SW480 (cell line): ENCODE data around the gene AKAP11.
"Not testable (repeated sequence)": the region's sequence is repeated elsewhere in the genome, so short reads cannot be mapped to it uniquely, and the experiment has no call there.

Experiments used
- DNase-seq: peaks from one replicate; pipeline ENCODE4 v3.0.0-alpha.2; 2016; ENCODE audit warnings: low spot score

Gene AKAP11, protein sequence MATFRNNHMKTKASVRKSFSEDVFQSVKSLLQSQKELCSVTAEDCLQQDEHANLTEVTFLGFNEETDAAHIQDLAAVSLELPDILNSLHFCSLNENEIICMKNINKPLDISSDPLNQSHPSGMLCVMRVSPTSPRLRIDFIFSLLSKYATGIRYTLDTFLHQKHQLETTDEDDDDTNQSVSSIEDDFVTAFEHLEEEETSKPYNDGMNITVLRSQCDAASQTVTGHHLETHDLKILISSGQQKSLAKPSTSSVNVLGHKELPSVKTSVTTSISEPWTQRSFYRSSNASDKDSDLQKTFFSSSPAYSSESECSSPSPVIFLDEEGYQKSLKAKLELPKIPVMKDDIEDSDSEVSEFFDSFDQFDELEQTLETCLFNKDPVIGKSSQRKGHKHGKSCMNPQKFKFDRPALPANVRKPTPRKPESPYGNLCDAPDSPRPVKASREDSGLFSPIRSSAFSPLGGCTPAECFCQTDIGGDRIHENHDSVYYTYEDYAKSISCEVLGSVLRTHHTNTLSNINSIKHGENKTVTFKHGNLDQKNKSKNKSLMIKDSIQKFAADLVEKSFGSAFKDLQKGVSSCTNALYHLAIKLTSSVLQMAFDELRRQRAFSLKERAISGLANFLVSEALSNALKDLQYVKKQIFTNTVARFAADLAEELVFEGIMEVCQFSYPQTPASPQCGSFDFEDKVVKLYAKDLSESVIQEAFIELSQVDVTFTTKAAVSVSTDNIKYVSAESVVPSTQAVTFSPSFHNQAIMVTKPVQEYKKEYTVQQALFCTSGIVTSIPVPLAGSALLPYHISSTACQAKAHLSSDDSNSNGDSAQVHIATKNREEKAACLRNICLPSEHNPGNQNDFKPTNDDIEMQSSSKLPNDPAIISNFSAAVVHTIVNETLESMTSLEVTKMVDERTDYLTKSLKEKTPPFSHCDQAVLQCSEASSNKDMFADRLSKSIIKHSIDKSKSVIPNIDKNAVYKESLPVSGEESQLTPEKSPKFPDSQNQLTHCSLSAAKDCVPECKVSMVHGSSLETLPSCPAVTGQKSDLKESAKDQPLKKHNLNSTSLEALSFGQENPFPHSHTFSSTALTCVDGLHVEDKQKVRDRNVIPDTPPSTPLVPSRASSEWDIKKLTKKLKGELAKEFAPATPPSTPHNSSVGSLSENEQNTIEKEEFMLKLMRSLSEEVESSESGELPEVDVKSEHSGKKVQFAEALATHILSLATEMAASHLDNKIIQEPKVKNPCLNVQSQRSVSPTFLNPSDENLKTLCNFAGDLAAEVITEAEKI (N-terminal part only)

DNA sequence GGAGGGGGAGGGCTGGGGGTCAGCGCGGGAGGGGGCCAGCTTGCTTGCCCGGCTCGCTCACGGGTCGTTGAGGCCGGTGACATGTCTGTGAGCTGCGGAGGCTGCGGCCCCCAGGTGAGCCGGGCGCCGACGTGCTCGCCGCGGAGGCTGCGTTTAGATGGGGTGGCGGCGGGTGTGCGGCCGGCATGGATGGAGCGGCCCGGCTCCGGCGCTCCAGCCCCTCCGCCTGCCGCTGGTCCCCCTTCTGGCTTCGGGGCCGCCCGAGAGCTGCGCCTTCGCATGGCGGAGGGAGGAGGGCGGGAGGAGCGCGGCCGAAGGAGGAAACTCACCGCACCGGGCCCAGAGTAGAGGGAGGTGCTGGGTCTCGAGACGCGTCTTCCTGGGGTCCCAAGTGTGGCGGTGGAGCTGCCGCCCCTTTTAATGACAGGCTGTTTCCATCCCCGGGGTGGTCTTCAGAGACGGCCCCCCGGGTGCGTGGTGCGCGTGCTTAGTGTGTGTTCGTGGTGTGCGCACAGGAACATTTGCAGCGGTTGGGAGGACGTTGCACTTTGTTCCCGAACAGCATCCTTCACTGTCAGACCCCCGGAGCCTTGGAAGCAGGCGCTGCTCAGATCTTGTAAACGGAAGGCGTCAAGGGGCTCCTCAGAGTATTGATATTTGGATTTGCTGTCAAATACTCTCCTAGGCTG, at the start of gene AKAP11:
Gene AKAP11 (plus strand): TSS at position 38 of the 689 bp plus-strand sequence. CDS start 14,197 bp downstream, outside the sequence.
- peak; percentile 60 for DNase-seq

DNA sequence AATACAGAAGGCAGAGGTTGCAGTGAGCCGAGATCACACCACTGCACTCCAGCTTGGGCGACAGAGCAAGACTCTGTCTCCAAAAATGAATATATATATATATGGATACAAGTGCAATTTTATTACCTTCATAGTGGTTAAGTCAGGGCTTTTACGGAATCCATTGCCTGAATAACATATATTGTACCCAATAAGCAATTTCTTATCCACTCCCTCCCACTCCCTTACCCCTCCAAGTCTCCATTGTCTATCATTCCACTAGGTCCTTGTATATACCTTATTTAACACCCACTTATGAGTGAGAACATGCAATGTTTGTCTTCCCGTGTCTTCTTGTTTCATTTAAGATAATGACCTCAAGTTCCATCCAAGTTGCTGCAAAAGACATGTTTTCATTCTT, 48.3 kb upstream of the AKAP11 start:
- DNase-seq: no peak

DNA sequence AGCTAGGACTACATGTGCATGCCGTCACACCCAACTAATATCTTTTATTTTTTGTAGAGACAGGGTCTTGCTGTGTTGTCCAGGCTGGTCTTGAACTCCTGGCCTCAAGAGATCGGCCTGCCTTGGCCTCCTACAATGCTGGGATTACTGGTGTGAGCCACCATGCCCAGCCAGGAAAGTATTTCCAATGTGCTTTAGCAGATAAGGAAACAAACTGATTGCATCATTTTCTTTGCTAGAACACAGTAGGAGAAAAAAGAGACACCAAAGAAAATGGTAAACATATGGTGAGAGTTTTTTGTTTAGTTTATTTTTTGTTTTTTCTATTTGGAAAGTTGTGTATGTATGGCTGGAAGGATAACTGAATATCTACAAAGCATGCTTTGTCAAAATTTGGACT, 46.9 kb upstream of the AKAP11 start:
- DNase-seq: no peak

DNA sequence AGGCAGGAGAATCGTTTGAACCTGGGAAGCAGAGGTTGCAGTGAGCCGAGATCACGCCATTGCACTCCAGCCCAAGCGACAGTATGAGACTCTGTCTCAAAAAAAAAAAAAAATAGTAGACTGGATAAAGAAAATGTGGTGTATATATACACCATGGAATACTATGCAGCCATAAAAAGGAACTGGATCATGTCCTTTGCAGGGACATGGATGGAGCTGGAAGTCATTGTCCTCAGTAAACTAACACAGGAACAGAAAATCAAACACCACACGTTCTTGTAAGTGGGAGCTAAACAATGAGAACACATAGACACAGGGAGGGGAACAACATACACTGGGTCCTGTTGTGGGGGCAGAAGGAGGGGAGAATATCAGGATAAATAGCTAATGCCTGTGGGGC, 45.2 kb upstream of the AKAP11 start:
- DNase-seq: not testable (repeated sequence)

DNA sequence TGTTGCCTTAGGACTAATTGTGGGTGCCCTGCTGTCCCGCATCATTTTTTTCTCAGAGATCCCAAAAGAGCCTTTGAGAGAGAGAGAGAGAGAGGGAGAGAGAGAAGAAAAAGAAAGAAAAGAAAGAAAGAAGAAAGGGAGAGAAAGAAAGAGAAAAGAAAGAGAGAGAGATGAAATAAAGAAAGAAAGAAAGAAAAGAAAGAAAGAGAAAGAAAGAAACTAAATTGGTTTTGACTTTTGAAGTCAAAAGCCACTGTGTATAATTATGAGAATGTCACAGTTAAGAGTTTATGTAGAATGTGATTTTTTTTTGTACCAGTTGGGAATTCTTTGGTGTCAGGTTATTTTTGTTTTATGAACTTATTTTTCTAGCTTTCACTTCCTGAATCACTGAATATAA, 43.4 kb upstream of the AKAP11 start:
- no peak for DNase-seq

DNA sequence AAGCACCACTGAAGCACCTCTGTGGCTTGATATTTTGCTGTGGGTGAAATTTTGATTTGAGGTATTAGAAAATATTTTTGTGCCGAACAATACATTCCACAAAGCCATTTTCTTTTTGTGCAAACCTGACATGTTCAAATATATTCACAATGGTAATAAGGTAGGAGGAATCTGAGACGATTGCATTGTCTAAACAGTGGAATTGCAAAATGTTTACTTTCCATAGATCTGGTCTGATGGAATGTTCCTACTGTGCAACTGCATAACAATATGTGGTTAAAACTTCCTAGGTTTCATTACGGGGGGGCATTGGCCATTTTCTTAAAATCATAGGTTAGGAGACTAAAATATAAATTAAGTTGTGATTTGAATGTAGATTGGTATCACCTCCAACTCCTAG, 42.7 kb upstream of the AKAP11 start:
- DNase-seq: no peak

DNA sequence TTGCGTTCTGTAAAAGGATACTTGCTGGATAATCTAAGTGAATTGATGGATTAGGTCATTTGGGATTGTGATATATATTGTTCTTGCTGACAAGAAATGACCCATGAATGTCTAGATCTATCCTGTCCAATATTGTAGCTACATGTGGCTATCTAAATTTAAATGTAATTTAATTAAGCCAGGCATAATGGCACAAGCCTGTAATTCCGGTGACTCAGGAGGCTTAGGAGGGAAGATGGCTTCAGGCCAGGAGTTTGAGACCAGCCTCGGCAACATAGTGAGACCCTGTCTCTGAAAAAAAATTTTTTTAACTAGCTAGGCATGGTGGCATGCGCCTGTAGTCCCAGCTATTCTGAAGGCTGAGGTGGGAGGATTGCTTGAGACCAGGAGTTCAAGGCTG, 39.3 kb upstream of the AKAP11 start:
- DNase-seq: no peak

DNA sequence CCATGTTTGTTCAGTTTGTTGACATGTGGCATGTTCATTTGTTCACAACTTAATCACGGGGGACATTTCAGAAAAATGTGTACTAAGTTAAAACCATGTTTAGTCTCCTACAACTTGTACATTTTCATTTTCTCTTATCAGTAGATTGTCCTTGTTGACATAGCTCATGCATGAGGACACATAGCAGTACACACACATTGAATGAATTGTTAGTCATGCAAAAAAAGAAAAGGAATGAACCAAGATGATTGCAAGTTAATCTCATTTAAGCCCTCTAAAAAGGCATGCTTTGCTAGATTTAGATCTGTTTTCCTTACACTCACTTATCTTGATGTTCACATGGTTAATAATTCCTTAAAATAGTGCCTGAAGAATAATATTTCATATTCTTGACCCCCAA, 38.2 kb upstream of the AKAP11 start:
- DNase-seq: no peak

DNA sequence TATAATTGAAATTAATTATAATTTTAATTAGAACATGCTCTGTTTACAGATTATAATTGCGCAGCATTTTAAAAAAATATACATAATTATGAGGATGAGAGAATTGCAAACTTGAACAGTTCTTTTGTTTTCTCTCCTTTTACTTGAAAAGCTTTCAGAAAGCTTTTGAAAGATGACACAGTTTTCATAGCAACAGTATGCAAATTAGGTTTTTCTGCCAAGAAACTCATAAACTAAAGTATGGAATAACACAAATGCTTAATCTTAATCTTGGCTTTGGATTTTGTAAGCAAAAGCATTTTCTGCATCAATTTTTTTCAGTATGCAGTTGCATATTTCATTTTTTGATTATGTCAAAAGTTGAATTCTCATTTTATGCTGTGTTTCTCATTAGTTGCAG, 32.8 kb upstream of the AKAP11 start:
- DNase-seq: no peak

DNA sequence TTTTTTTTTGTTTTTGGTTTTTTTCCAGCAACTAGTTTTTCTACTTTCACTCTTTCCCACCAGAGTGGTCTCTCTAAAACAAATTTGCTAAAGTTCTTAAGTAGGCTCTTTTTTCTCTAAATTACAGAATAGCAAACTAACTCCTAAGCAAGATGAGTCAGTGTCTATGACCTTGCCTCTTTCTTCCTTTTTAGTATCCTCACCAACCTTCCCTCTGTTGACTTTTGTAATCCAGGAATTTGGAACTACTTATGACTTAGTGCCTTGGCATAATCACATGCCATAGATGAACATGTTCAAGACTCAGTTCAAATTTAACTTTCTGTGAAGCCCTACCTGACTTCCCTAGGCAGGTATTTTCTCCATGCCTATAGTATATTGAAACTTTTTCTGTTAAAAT, 32.3 kb upstream of the AKAP11 start:
- DNase-seq: no peak

DNA sequence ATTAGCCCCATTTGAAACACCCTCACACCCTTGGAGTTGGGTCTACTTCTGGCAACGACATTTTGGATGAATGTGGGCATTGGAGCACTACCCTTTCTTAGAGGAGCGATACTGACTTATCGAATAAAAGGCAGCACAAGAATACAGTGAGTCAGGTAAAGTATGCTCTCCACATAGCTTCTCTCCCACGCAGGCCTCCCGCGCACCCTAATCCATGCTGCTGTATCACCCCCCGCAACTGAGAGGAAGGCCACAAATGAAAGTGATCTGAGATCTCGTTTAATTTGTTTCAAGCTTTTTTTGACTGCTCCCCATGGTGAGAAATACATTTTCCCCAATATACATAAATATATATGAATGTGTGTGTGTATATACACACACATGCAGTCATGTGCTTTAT, 25.4 kb upstream of the AKAP11 start:
- no peak for DNase-seq

DNA sequence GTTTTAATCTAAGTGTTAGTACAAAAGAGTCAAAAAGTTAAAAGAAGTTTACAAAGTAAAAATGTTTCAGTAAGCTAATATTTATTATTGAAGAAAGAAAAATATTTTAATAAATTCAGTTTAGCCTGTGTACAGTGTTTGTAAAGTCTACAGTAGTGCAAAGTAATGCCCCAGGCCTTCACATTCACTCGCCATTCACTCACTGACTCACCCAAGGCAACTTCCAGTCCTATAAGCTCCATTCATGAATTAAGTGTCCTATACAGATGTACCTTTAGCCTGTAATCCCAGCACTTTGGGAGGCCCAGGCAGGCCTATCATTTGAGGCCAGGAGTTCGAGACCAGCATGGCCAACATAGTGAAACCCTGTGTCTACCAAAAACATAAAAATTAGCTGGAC, 24.1 kb upstream of the AKAP11 start:
- no peak for DNase-seq

DNA sequence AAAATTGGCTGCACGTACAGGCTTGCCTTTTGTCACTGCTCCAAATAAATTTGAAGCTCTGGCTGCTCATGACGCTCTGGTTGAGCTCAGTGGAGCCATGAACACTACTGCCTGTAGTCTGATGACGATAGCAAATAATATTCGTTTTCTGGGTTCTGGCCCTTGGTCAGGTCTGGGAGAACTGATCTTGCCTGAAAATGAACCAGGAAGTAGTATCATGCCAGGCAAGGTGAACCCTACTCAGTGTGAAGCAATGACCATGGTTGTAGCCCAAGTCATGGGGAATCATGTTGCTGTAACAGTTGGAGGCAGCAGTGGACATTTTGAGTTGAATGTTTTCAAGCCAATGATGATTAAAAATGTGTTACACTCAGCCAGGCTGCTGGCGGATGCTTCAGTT, 16.1 kb upstream of the AKAP11 start:
- no peak for DNase-seq

DNA sequence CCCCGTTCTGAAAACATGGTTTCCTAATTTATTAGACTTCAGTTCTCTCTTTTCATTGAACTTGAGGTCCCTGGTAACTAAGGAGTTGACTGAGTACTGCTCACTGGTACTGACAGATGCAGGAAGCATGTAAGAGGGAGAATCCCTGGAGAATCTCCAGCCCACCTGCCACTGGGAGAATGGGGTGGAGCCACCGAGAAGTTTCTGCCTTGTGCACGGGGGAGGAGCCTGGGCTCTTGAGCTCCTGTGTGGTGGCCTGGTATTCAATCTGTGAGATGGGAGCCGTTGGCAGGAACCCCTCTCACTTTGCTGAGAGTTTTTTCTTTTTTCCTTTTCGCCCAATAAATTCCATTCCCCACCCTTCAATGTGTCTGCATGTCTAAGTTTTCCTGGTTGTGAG, 13.2 kb upstream of the AKAP11 start:
- DNase-seq: no peak

DNA sequence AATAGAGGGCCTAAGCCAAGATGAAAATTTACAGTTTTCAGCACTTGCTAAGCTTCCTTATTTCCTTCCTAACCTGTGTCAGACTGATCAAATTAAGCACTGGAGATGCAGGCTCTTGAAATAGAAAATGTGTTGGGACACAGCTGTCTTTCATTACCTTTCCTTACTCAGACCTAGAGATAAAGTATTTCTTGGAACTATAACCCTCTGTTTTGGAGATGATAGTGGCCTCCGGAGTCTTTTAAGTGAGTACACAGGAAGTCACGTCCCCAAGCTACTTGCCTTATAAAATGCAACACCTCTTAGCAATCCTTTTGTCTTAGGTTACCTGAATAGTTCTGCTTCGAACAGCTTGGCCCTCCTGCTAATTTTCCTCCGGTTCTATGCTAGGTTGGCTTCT, 12.4 kb upstream of the AKAP11 start:
- DNase-seq: no peak

DNA sequence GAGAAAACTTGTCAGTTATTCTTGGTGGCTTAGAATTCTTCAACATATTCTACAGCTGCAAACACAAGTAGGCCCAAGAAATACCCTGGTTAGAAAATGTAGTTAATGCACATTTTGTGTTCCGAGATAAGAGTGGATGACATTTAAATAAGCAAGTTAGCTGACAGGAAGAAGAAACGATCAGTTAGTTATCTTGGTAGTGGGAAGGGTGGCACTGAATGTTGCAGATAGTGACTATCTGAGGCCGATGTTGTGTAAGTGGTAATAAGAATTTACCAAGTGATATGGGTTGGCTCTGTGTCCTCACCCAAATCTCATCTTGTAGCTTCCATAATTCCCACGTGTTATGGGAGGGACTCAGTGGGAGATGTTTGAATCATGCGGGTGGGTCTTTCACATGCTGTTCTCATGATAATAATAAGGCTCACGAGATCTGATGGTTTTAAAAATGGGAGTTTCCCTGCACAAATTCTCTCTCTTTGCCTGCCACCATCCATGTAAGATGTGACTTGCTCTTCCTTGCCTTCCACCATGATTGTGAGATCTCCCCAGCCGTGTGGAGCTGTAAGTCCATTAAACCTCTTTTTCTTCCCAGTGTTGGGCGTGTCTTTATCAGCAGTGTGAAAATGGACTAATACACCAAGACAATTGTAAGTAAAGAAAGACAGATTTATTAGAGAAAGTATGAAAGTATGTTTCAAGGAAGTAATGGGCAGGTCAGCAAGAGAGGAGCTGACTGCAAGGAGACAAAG, 10.9 kb upstream of the AKAP11 start:
- no peak for DNase-seq

DNA sequence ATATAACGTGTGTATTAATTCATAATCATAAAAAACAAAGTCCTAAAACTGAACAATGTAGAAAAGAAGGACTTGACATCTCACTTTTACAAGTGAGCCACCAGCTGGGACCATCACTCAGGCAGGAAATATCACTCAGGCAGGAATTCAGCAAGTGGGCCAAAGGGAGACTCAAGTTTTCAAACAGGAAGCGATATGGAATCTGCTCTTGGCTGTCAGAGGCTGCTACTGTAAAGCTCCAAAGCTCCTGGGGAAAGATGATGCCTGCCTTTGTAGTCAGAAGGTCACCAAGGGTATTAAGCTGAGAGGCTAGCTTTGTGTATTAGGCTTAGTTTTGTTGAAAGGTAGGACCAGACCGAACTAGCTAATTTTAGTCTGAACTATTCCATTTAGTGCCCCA, 5.5 kb upstream of the AKAP11 start:
- DNase-seq: no peak

DNA sequence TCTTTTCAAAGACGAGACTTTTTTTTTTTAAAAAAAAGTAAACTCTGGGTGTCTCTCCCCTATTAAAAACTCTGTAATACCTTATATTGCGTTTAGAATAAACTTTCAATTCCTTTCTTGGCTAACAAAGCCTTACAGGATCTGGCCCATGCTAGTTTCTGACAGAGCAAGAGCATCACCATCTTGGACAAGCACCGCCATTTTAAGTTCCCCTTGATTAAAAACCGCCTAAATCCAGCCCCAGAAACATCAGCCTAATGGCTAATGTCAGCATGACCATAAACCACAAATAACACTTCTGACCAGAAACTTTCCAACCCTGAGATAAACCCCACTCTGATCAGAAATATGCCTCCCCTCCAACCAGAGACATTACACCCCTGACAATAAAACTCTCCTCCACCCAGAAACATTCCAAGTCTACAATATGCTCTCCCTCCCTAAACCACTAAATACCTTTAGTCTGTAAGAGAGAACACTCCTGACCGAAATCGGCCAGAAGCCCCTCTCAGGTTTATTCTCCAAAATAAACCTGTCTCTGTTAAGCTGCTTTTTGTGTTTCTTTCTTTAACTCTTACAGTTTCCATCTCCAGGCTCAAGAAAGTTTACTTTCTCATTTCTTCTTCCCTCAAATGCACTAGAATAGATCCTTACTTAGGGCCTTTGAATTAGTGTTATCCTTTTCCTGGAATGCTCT, 1.6 kb upstream of the AKAP11 start:
- DNase-seq: no peak

DNA sequence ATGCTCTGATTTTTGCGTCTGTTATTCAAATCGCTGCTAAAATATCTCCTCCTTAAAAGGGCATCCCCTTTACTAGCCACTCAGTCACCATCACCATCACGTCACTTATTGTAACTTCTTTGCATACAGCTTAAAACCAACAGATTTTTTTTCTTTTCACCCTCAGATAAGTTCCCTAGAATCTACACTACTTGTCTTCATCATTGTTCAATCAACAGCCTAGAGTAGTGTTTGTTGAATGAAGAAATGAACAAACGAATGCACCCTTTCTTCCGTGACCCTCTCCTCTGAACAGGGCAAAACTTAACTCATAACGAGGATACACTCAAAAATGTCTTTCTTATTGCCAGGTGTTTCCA, 1.1 kb upstream of the AKAP11 start:
- DNase-seq: no peak

DNA sequence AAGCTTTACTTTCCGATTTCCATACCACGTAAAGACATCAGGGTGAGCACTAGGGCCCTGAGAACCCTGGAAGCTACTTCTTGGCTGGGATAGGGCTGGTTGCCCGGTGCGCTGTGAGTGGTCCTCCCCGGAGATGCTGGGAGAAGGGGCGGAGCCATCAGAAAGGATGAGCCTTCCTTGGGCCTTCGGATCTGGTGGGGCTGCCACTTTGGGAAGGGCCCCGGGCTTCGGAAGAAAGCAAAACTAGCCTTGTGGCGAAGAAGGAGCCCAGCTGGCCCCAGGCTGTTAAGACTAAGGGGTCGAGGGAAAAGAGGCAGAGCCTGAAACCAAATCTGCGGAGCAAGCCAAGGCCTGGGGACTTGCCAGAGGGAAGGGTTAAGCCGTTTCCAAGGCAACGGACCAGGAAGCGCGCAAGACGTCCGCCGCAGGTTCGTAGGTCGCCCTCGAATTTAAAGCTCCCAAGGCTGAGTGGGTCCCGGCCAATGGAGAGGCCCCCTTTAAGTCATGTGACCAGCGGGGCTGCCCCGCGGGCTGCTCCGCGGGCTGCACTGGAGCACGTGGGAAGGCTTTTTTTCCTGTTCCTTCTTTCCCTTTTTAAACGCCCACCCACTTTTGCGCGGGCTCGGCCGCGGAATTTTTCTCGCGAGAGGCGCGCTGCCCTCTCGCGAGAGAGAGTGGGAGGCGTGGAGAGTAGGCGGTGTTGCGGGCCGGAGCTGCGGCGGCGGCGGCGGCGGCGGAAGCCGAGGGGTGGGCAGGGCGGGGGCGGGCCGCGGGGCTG, 426 bp upstream of the AKAP11 start:
- peak; percentile 98 for DNase-seq
